Common myeloid progenitor, CD34-positive (primary cell): ENCODE measurements around the gene IL7R.

ENCODE experiments used
- CTCF ChIA-PET: fragments of 350-600 bp; sonication (Branson Sonifier 250); formaldehyde crosslinking; loops from one replicate; lab custom pipeline; 2021; ENCODE audit warnings: antibody characterized with exemption; lab: Charles Lee
- POLR2A ChIA-PET: fragments of 350-600 bp; sonication (Branson Sonifier 250); formaldehyde crosslinking; loops from one replicate; lab custom pipeline; 2021; ENCODE audit warnings: antibody characterized with exemption; lab: Charles Lee
- DNase-seq, 3 donors: peaks; one replicate each; pipeline versions ENCODE4 v3.0.0 to v3.0.0-alpha.2; 2013
- H3K27ac ChIP-seq, 2 experiments: 1 replicate in 1 of 2; 2 replicates in 1 of 2; pipeline ENCODE4 v1.7.0; 2013; ENCODE audit warnings: inconsistent platforms in 2 of 2, low read length in 2 of 2, mild to moderate bottlenecking in 2 of 2, low read depth in 1 of 2, moderate library complexity in 1 of 2; ENCODE audit not compliant: severe bottlenecking in 2 of 2, insufficient read depth in 1 of 2, poor library complexity in 1 of 2
- H3K27me3 ChIP-seq, 5 experiments: replicated peaks in 2 of 5; 1 replicate in 3 of 5; 2 replicates in 2 of 5; pipeline versions ENCODE4 v1.6.1 to v1.7.0; 2013; ENCODE audit warnings: low read length in 4 of 5, mild to moderate bottlenecking in 2 of 5, moderate library complexity in 2 of 5, inconsistent platforms in 1 of 5; ENCODE audit not compliant: insufficient read depth in 5 of 5, control insufficient read depth in 4 of 5
- H3K36me3 ChIP-seq, 4 experiments: 1 replicate in 2 of 4; 2 replicates in 2 of 4; pipeline versions ENCODE4 v1.6.1 to v1.7.0; 2013; ENCODE audit warnings: low read length in 3 of 4, control low read depth in 1 of 4, mild to moderate bottlenecking in 1 of 4; ENCODE audit not compliant: control insufficient read depth in 4 of 4, insufficient read depth in 4 of 4
- H3K4me1 ChIP-seq, 4 experiments: 1 replicate in 3 of 4; 2 replicates in 1 of 4; pipeline versions ENCODE4 v1.6.1 to v1.7.1; 2013; ENCODE audit warnings: low read length in 3 of 4, mild to moderate bottlenecking in 3 of 4, control low read depth in 1 of 4, inconsistent platforms in 1 of 4, moderate library complexity in 1 of 4; ENCODE audit not compliant: control insufficient read depth in 4 of 4, insufficient read depth in 4 of 4; ENCODE audit errors: control extremely low read depth in 1 of 4
- H3K4me3 ChIP-seq, 7 experiments: 1 replicate in 4 of 7; 2 replicates in 3 of 7; pipeline versions ENCODE4 v1.5.1 to v1.7.0; 2013; ENCODE audit warnings: mild to moderate bottlenecking in 7 of 7, low read length in 6 of 7, moderate library complexity in 6 of 7, inconsistent platforms in 2 of 7, low read depth in 2 of 7, control low read depth in 1 of 7; ENCODE audit not compliant: insufficient read depth in 4 of 7, control insufficient read depth in 1 of 7; ENCODE audit errors: extremely low read depth in 1 of 7
- H3K9me3 ChIP-seq, 5 experiments: 1 replicate in 4 of 5; 2 replicates in 1 of 5; pipeline versions ENCODE4 v1.6.1 to v1.7.1; 2013; ENCODE audit warnings: low read length in 4 of 5, mild to moderate bottlenecking in 2 of 5, inconsistent platforms in 1 of 5, low read depth in 1 of 5, moderate library complexity in 1 of 5; ENCODE audit not compliant: control insufficient read depth in 4 of 5, insufficient read depth in 2 of 5; ENCODE audit errors: control extremely low read depth in 1 of 5
- WGBS: methylation state at CpG from one replicate; pipeline ENCODE4 v1.1.5; 2013; ENCODE audit not compliant: insufficient coverage; 5-methylcytosine and 5-hydroxymethylcytosine counted together

Gene IL7R

GRCh38 chr5:35826554-35826953 is 30.1 kb upstream of the IL7R start:
- Histone ChIP-seq H3K36me3 (no peaks in the 10 kb centered on the region), H3K4me1 (peaks cover 0 to 4% (median 0%) of the 10 kb centered on the region in 4 experiments), H3K27ac (no peak overlapping the region), H3K9me3 (no peaks in the 10 kb centered on the region), H3K4me3 (no peak overlapping the region), H3K27me3 (peaks cover 0 to 4% (median 0%) of the 10 kb centered on the region in 5 experiments)
- 92% methylated on average over 2 of the region's 2 CpGs for WGBS
- CTCF ChIA-PET: no interaction called here
- POLR2A ChIA-PET: no interaction called here
- no peak for DNase-seq

- POLR2A ChIA-PET: no interaction called here
- CTCF ChIA-PET: interaction anchor here (1.8 kb wide), 1 partner anchor 99 kb away, joined by 4 read pairs; no protein-coding TSS in a partner anchor
- H3K27ac ChIP-seq: no peak overlapping the region
- no peaks in the 10 kb centered on the region for H3K36me3 ChIP-seq
- H3K9me3 ChIP-seq: no peaks in the 10 kb centered on the region
- WGBS: no CpG with 5 or more reads among the region's 4 CpGs
- H3K4me3 ChIP-seq: no peak overlapping the region
- DNase-seq: no peak
- H3K27me3 ChIP-seq: peaks cover 0 to 4% (median 0%) of the 10 kb centered on the region in 5 experiments
- H3K4me1 ChIP-seq: no peaks in the 10 kb centered on the region
Measured at GRCh38 chr5:35828082-35828598, 28.6 kb upstream of the IL7R start.

- H3K36me3 ChIP-seq: no peaks in the 10 kb centered on the region
- no peak overlapping the region for H3K27ac ChIP-seq
- H3K4me3 ChIP-seq: no peak overlapping the region
- 100% methylated on average over 1 of the region's 4 CpGs for WGBS
- H3K4me1 ChIP-seq: no peaks in the 10 kb centered on the region
- no peaks in the 10 kb centered on the region for H3K9me3 ChIP-seq
- POLR2A ChIA-PET: no interaction called here
- DNase-seq: no peak
- CTCF ChIA-PET: no interaction called here
- peaks cover 0 to 4% (median 0%) of the 10 kb centered on the region in 5 experiments for H3K27me3 ChIP-seq
Measured at GRCh38 chr5:35830587-35830986, 26.1 kb upstream of the IL7R start.

GRCh38 chr5:35832762-35833161 is 23.9 kb upstream of the IL7R start:
- H3K9me3 ChIP-seq: no peaks in the 10 kb centered on the region
- DNase-seq: no peak
- CTCF ChIA-PET: interaction anchor here (1.2 kb wide), 1 partner anchor 30 kb away, joined by 3 read pairs; no protein-coding TSS in a partner anchor
- POLR2A ChIA-PET: no interaction called here
- H3K4me1 ChIP-seq: no peaks in the 10 kb centered on the region
- H3K27ac ChIP-seq: no peak overlapping the region
- H3K27me3 ChIP-seq: no peaks in the 10 kb centered on the region
- no CpG with 5 or more reads among the region's 2 CpGs for WGBS
- H3K4me3 ChIP-seq: no peak overlapping the region
- no peaks in the 10 kb centered on the region for H3K36me3 ChIP-seq

GRCh38 chr5:35833224-35833623 is 23.5 kb upstream of the IL7R start:
- no peaks in the 10 kb centered on the region for H3K9me3 ChIP-seq
- no peak overlapping the region for H3K27ac ChIP-seq
- WGBS: 100% methylated on average over 2 of the region's 2 CpGs
- H3K4me3 ChIP-seq: no peak overlapping the region
- no peaks in the 10 kb centered on the region for H3K27me3 ChIP-seq
- no peaks in the 10 kb centered on the region for H3K4me1 ChIP-seq
- no peaks in the 10 kb centered on the region for H3K36me3 ChIP-seq
- ChIA-PET CTCF (interaction anchor here (1.2 kb wide), 1 partner anchor 30 kb away, joined by 3 read pairs; no protein-coding TSS in a partner anchor), POLR2A (no interaction called here)
- no peak for DNase-seq

- POLR2A ChIA-PET: no interaction called here
- no peak for DNase-seq
- no peak overlapping the region for H3K4me3 ChIP-seq
- 83% methylated on average over 1 of the region's 7 CpGs for WGBS
- no peaks in the 10 kb centered on the region for H3K36me3 ChIP-seq
- H3K27ac ChIP-seq: no peak overlapping the region
- H3K4me1 ChIP-seq: no peaks in the 10 kb centered on the region
- H3K27me3 ChIP-seq: no peaks in the 10 kb centered on the region
- no peaks in the 10 kb centered on the region for H3K9me3 ChIP-seq
- CTCF ChIA-PET: no interaction called here
Measured at GRCh38 chr5:35835796-35836742, 20.6 kb upstream of the IL7R start.
